ENCODE measurements around the gene RALGPS1. TPM values are rescaled to one million over a fixed set of nuclear protein-coding genes. Genes with fewer than 3 reads are reported as not detected.

Gene RALGPS1
- total and polyA plus RNA-seq, 2 of the 8 experiments (the other 6 are each of a cell fraction or from before 2014, with no cell fraction given) = 20.0 to 23.5 TPM

GRCh38 chr9:127079446-127080140 lies 165.0 kb downstream of the RALGPS1 start:
- no peak for DNase-seq (ENCODE audit: low read depth in 1 of 2, low spot score in 2 of 2)
- H3K23me2 ChIP-seq (ENCODE audit: low read depth, low read length) = no peaks in the 10 kb centered on the region
- no peak overlapping the region for H4K8ac ChIP-seq (ENCODE audit: extremely low read depth, insufficient read depth, low read length)
- H4K91ac ChIP-seq (replicated peaks; ENCODE audit: insufficient read length, low read length) = no peak overlapping the region
- WGBS, 2 experiments (ENCODE audit: extremely low coverage in 1 of 2, insufficient coverage in 1 of 2, insufficient read length in 1 of 2, insufficient replicate concordance in 2 of 2, low coverage in 1 of 2, low lambda C conversion rate in 2 of 2, missing lambda C conversion rate in 1 of 2) = 91% methylated on average over 8 of the region's 8 CpGs; no CpG with 5 or more reads in 1 of the 2 experiments
- H3K9ac ChIP-seq (replicated peaks in 1 of 4; ENCODE audit: extremely low read depth in 1 of 4, low read depth in 3 of 4, low read length in 3 of 4) = no peak overlapping the region
- H2AK5ac ChIP-seq (ENCODE audit: low read depth, low read length) = no peak overlapping the region
- H3K23ac ChIP-seq (ENCODE audit: insufficient read length) = no peak overlapping the region
- no peak for FAIRE-seq
- no peak overlapping the region for H2BK5ac ChIP-seq (ENCODE audit: low read depth, low read length)
- no peaks in the 10 kb centered on the region; a peak in 1 of 7 replicates for H3K27me3 ChIP-seq (replicated peaks in 1 of 4; ENCODE audit: control insufficient read depth in 3 of 4, extremely low read depth in 1 of 4, insufficient read depth in 3 of 4, low read length in 3 of 4)
- no peak overlapping the region for H3K4me3 ChIP-seq (ENCODE audit: extremely low read depth in 1 of 4, insufficient read depth in 2 of 4, low read depth in 3 of 4, low read length in 4 of 4)
- POLR2A ChIA-PET (ENCODE audit: partially characterized antibody) = no interaction called here
- no peaks in the 10 kb centered on the region for H3K9me3 ChIP-seq (ENCODE audit: insufficient read depth in 2 of 2, low read depth in 1 of 2, low read length in 1 of 2)
- H3K4me2 ChIP-seq (ENCODE audit: insufficient read depth in 1 of 2, low read depth in 2 of 2, low read length in 2 of 2) = no peak overlapping the region
- no peak overlapping the region for H3K18ac ChIP-seq (ENCODE audit: extremely low read depth, low read length)
- H3K79me2 ChIP-seq (ENCODE audit: control insufficient read depth in 1 of 2, insufficient read depth in 2 of 2, low read length in 2 of 2) = no peaks in the 10 kb centered on the region
- 0 out of 2 replicates have a peak, but pooled peaks cover 2% of the 10 kb centered on the region for H3K79me1 ChIP-seq (ENCODE audit: low read depth, low read length)
- no peak overlapping the region for H3K56ac ChIP-seq (replicated peaks; ENCODE audit: insufficient read length, low read depth, low read length)
- peaks cover 14 to 26% (median 19%) of the 10 kb centered on the region in 4 experiments for H3K4me1 ChIP-seq (replicated peaks in 1 of 4; ENCODE audit: control insufficient read depth in 3 of 4, insufficient read depth in 4 of 4, low read length in 3 of 4)
- no peak overlapping the region for H2BK120ac ChIP-seq (replicated peaks; ENCODE audit: low read depth, low read length)
- H3K36me3 ChIP-seq (ENCODE audit: control insufficient read depth in 2 of 4, insufficient read depth in 4 of 4, low read length in 3 of 4) = no peaks in the 10 kb centered on the region
- H2BK12ac ChIP-seq (ENCODE audit: low read depth, low read length) = no peak overlapping the region
- no peaks in the 10 kb centered on the region for H4K20me1 ChIP-seq (replicated peaks in 1 of 2; ENCODE audit: control insufficient read depth in 1 of 2, insufficient read depth in 2 of 2, low read length in 2 of 2)
- no peak overlapping the region for H4K5ac ChIP-seq (ENCODE audit: insufficient read length, low read depth, low read length)
- CTCF ChIA-PET (ENCODE audit: partially characterized antibody) = interaction anchor here (0.9 to 1.4 kb wide), 4 partner anchors 9 to 117 kb away, joined by 3 to 4 read pairs (median 4); no protein-coding TSS in a partner anchor
- no peak overlapping the region for H2AFZ ChIP-seq (ENCODE audit: low read length)
- no peak overlapping the region for H2BK20ac ChIP-seq (ENCODE audit: low read length)
- no peak overlapping the region for H3K27ac ChIP-seq (ENCODE audit: low read depth, low read length)
- no peak overlapping the region for H2BK15ac ChIP-seq (ENCODE audit: low read length)
- no peak overlapping the region for H3K14ac ChIP-seq (ENCODE audit: insufficient read length)
- H3K4ac ChIP-seq (replicated peaks; ENCODE audit: insufficient read length, low read depth, low read length) = no peak overlapping the region
- no peak for TF ChIP-seq PHF8 (conservative IDR thresholded peaks at IDR 0.05; ENCODE audit: low read depth, low read length)
- no peak for TF ChIP-seq NRF1 (IDR thresholded peaks at IDR 0.05; ENCODE audit: low read depth, low read length)
- TF ChIP-seq SP1 (IDR thresholded peaks at IDR 0.05; ENCODE audit: low read depth, low read length) = no peak
- no peak for TF ChIP-seq BCL11A (IDR thresholded peaks at IDR 0.05; ENCODE audit: low read depth in 2 of 2, low read length in 2 of 2)
- TF ChIP-seq KDM5A (IDR thresholded peaks at IDR 0.05; ENCODE audit: low read length) = no peak
- TF ChIP-seq SIX5 (IDR thresholded peaks at IDR 0.05; ENCODE audit: low read depth, low read length) = no peak
- TF ChIP-seq RFX5 (IDR thresholded peaks at IDR 0.05; ENCODE audit: borderline replicate concordance, low read depth, low read length) = no peak
- TF ChIP-seq TBP (IDR thresholded peaks at IDR 0.05; ENCODE audit: low read depth, low read length) = no peak
- no peak for TF ChIP-seq GABPA (IDR thresholded peaks at IDR 0.05; ENCODE audit: borderline replicate concordance, insufficient read depth, low read length)
- TF ChIP-seq YY1 (IDR thresholded peaks at IDR 0.05; ENCODE audit: low read depth, low read length) = no peak
- TF ChIP-seq FOSL1 (IDR thresholded peaks at IDR 0.05; ENCODE audit: insufficient read depth, low read depth, low read length) = no peak
- no peak for TF ChIP-seq ATF3 (IDR thresholded peaks at IDR 0.05; ENCODE audit: insufficient read depth, low read depth, low read length)
- TF ChIP-seq RXRA (IDR thresholded peaks at IDR 0.05; ENCODE audit: insufficient read depth, low read depth, low read length) = no peak

Data from H1 (cell line).